Measurements from ENCODE around the gene CTU1.
A peak's percentile ranks its signal among the peaks of the same experiment; 100 is the strongest.
"Not testable (repeated sequence)": the region's sequence is repeated elsewhere in the genome, so short reads cannot be mapped to it uniquely, and the experiment has no call there.

The CTU1 gene

GRCh38 chr19:51146751-51147150 is 38.5 kb upstream of the CTU1 start (continued):
- TF ChIP-seq TSHZ1 (tag by site-specific recombination; IDR thresholded peaks at IDR 0.05; ENCODE audit: borderline replicate concordance) = no peak

GRCh38 chr19:51145916-51146493 is 37.8 kb upstream of the CTU1 start:
- POLR2A ChIA-PET = no interaction called here
- Histone ChIP-seq H3K9me3 (ENCODE audit: control insufficient read depth, insufficient read depth, low read depth, low read length) (no peaks in the 10 kb centered on the region), H3K27ac (ENCODE audit: extremely low read depth, low read depth, low read length) (no peak overlapping the region), H3K4me3 (ENCODE audit: low read depth, low read length) (no peak overlapping the region), H3K36me3 (ENCODE audit: control insufficient read depth in 2 of 2, insufficient read depth in 1 of 2, low read length in 2 of 2) (no peaks in the 10 kb centered on the region), H3K4me1 (ENCODE audit: control insufficient read depth, insufficient read depth, low read length) (no peaks in the 10 kb centered on the region)
- CTCF ChIA-PET = interaction anchor here (0.6 to 5.0 kb wide), 3 partner anchors 11 to 300 kb away, joined by 3 to 48 read pairs (median 3); no protein-coding TSS in a partner anchor
- TF ChIP-seq SCRT1 (tag by site-specific recombination; IDR thresholded peaks at IDR 0.05; ENCODE audit: borderline replicate concordance) (0 out of 2 replicates have a peak, but pooled peaks have one; percentile 17), SCRT2 (tag by site-specific recombination; IDR thresholded peaks at IDR 0.05) (peak; percentile 50), INSM2 (tag by site-specific recombination; IDR thresholded peaks at IDR 0.05) (no peak)

GRCh38 chr19:51144482-51145045 is 36.4 kb upstream of the CTU1 start:
- Histone ChIP-seq H3K27ac (ENCODE audit: extremely low read depth, low read depth, low read length) (no peak overlapping the region), H3K4me1 (ENCODE audit: control insufficient read depth, insufficient read depth, low read length) (no peaks in the 10 kb centered on the region), H3K36me3 (ENCODE audit: control insufficient read depth in 2 of 2, insufficient read depth in 1 of 2, low read length in 2 of 2) (no peaks in the 10 kb centered on the region), H3K4me3 (ENCODE audit: low read depth, low read length) (no peak overlapping the region), H3K9me3 (ENCODE audit: control insufficient read depth, insufficient read depth, low read depth, low read length) (no peaks in the 10 kb centered on the region)
- no peak for TF ChIP-seq ZNF501 (tag by site-specific recombination; IDR thresholded peaks at IDR 0.05)
- no peak for TF ChIP-seq AEBP2 (tag by site-specific recombination; IDR thresholded peaks at IDR 0.05; ENCODE audit: borderline replicate concordance)
- no peak for TF ChIP-seq ZFP37 (tag by site-specific recombination; IDR thresholded peaks at IDR 0.05)
- ChIA-PET POLR2A (no interaction called here), CTCF (interaction anchor here (1.5 kb wide), 1 partner anchor 14 kb away, joined by 6 read pairs; no protein-coding TSS in a partner anchor)

- H3K27ac ChIP-seq (ENCODE audit: extremely low read depth, low read depth, low read length) = no peak overlapping the region
- ChIA-PET CTCF (interaction anchor here (1.5 kb wide), 1 partner anchor 15 kb away, joined by 6 read pairs; no protein-coding TSS in a partner anchor), POLR2A (no interaction called here)
- no peak for TF ChIP-seq GLIS1 (tag by site-specific recombination; IDR thresholded peaks at IDR 0.05)
- TF ChIP-seq ZNF302 (tag by site-specific recombination; IDR thresholded peaks at IDR 0.05; ENCODE audit: low read depth) = no peak
- H3K36me3 ChIP-seq (ENCODE audit: control insufficient read depth in 2 of 2, insufficient read depth in 1 of 2, low read length in 2 of 2) = no peaks in the 10 kb centered on the region
- no peaks in the 10 kb centered on the region for H3K9me3 ChIP-seq (ENCODE audit: control insufficient read depth, insufficient read depth, low read depth, low read length)
- no peak overlapping the region for H3K4me3 ChIP-seq (ENCODE audit: low read depth, low read length)
- H3K4me1 ChIP-seq (ENCODE audit: control insufficient read depth, insufficient read depth, low read length) = no peaks in the 10 kb centered on the region
These were observed 35.3 kb upstream of the CTU1 start for GRCh38 chr19:51143486-51143885.

GRCh38 chr19:51142809-51143475 is 34.7 kb upstream of the CTU1 start:
- H3K9me3 ChIP-seq (ENCODE audit: control insufficient read depth, insufficient read depth, low read depth, low read length); H3K4me3 ChIP-seq (ENCODE audit: low read depth, low read length); H3K36me3 ChIP-seq (ENCODE audit: control insufficient read depth in 2 of 2, insufficient read depth in 1 of 2, low read length in 2 of 2); CTCF ChIA-PET; POLR2A ChIA-PET; H3K27ac ChIP-seq (ENCODE audit: extremely low read depth, low read depth, low read length); H3K4me1 ChIP-seq (ENCODE audit: control insufficient read depth, insufficient read depth, low read length): not testable (repeated sequence)
